GM12878 (cell line): Measurements from ENCODE around the gene ZFP3. TPM values are rescaled to one million over a fixed set of nuclear protein-coding genes. Genes with fewer than 3 reads are reported as not detected.

ENCODE experiments used
- ATAC-seq: fragments of 200-7000 bp; cut with Tn5 transposase; 3 replicates; pipeline ENCODE4 v1.9.1; 2020; ENCODE audit warnings: mild to moderate bottlenecking, moderate library complexity
- BruUV-seq: library from RNA; stranded (reverse); fragments of 400-500 nt; replicated peaks from 2 replicates; lab custom pipeline; 2021; lab: Mats Ljungman, UMichigan
- CTCF ChIA-PET: fragments of 300-600 bp; sonication (Branson Sonifier 250); formaldehyde crosslinking; extraction: SDS; loops from one replicate; lab custom pipeline; 2021; ENCODE audit warnings: inconsistent platforms; lab: Yijun Ruan, JAX
- POLR2A ChIA-PET: fragments of 350-600 bp; formaldehyde crosslinking; extraction: SDS; loops from one replicate; lab custom pipeline; 2021; ENCODE audit warnings: inconsistent platforms; lab: Charles Lee
- RAD21 ChIA-PET: fragments of 300-600 bp; sonication (Branson Sonifier 250); formaldehyde crosslinking; loops from one replicate; lab custom pipeline; 2023; ENCODE audit warnings: antibody characterized with exemption; ENCODE audit not compliant: unreplicated experiment; lab: Charles Lee
- SMC1A ChIA-PET: fragments of 300-600 bp; sonication (Branson Sonifier 250); formaldehyde crosslinking; loops from one replicate; lab custom pipeline; 2023; ENCODE audit not compliant: unreplicated experiment, uncharacterized antibody; lab: Charles Lee
- DNase-seq: peaks from one replicate; pipeline ENCODE4 v3.0.0-alpha.2; 2011; ENCODE audit warnings: low read depth, low spot score
- FAIRE-seq: peaks from 3 replicates; lab custom pipeline; 2011; peaks lifted over from hg19 to GRCh38; lab: Jason Lieb, UNC
- H2AFZ ChIP-seq: 2 replicates; pipeline ENCODE4 v1.6.0; 2011; ENCODE audit warnings: low read depth, low read length, control low read depth; ENCODE audit not compliant: control insufficient read depth
- H3K27ac ChIP-seq: 2 replicates; pipeline ENCODE4 v1.5.1; 2011; ENCODE audit warnings: control low read depth; ENCODE audit not compliant: control insufficient read depth, insufficient read depth
- H3K27me3 ChIP-seq, 2 experiments: replicated peaks in 1 of 2; 2 replicates each; pipeline versions ENCODE4 v1.6.0 to v1.6.1; 2011; ENCODE audit warnings: low read length in 1 of 2; ENCODE audit not compliant: control insufficient read depth in 2 of 2, insufficient read depth in 2 of 2
- H3K36me3 ChIP-seq, 2 experiments: 2 replicates each; pipeline ENCODE4 v1.5.1; 2011; ENCODE audit warnings: low read length in 1 of 2; ENCODE audit not compliant: control insufficient read depth in 2 of 2, insufficient read depth in 2 of 2
- H3K4me1 ChIP-seq: 2 replicates; pipeline ENCODE4 v1.6.1; 2011; ENCODE audit warnings: mild to moderate bottlenecking, low read length, moderate library complexity, mixed read lengths; ENCODE audit not compliant: control insufficient read depth, insufficient read depth
- H3K4me2 ChIP-seq: 2 replicates; pipeline ENCODE4 v1.6.0; 2011; ENCODE audit warnings: control low read depth; ENCODE audit not compliant: control insufficient read depth, insufficient read depth
- H3K4me3 ChIP-seq: fragments of 200-600 bp; sonication (generic); 2 replicates; pipeline ENCODE4 v1.5.1; 2016
- H3K79me2 ChIP-seq: 2 replicates; pipeline ENCODE4 v1.6.0; 2011; ENCODE audit warnings: low read length; ENCODE audit not compliant: control insufficient read depth, insufficient read depth
- H3K9ac ChIP-seq: 2 replicates; pipeline ENCODE4 v1.8.0; 2011; ENCODE audit warnings: low read length, control low read depth, mixed read lengths; ENCODE audit not compliant: control insufficient read depth, insufficient read depth
- H3K9me3 ChIP-seq: replicated peaks from 3 replicates; pipeline ENCODE4 v1.5.1; 2011; ENCODE audit warnings: mild to moderate bottlenecking, low read length; ENCODE audit not compliant: control insufficient read depth, insufficient read depth
- H4K20me1 ChIP-seq: 2 replicates; pipeline ENCODE4 v1.6.0; 2011; ENCODE audit not compliant: control insufficient read depth, insufficient read depth
- BACH1 ChIP-seq: fragments of 450-650 bp; IDR thresholded peaks from 2 replicates; pipeline ENCODE4 v1.6.1; 2017; ENCODE audit warnings: mild to moderate bottlenecking, borderline replicate concordance
- BCLAF1 ChIP-seq: fragments of 450-650 bp; IDR thresholded peaks from 2 replicates; pipeline ENCODE4 v1.6.1; 2017; ENCODE audit warnings: antibody characterized with exemption, mild to moderate bottlenecking, moderate library complexity
- CBFB ChIP-seq: IDR thresholded peaks from 2 replicates; pipeline ENCODE4 v1.6.1; 2016; ENCODE audit warnings: antibody characterized with exemption, low read depth
- EGR1 ChIP-seq, 2 experiments: IDR thresholded peaks; 1 replicate in 1 of 2; 2 replicates in 1 of 2; pipeline ENCODE4 v1.6.1; 2011 to 2012; ENCODE audit warnings: low read depth in 2 of 2, low read length in 2 of 2, borderline replicate concordance in 1 of 2, mild to moderate bottlenecking in 1 of 2, moderate library complexity in 1 of 2
- FOXK2 ChIP-seq: fragments of 450-650 bp; IDR thresholded peaks from 2 replicates; pipeline ENCODE4 v1.6.1; 2017; ENCODE audit warnings: mild to moderate bottlenecking, moderate library complexity
- KLF5 ChIP-seq: fragments of 450-650 bp; IDR thresholded peaks from 2 replicates; pipeline ENCODE4 v1.6.1; 2014; ENCODE audit warnings: mild to moderate bottlenecking; ENCODE audit not compliant: partially characterized antibody
- LARP7 ChIP-seq: fragments of 450-650 bp; IDR thresholded peaks from 2 replicates; pipeline ENCODE4 v1.6.1; 2017; ENCODE audit warnings: mild to moderate bottlenecking
- MAX ChIP-seq: IDR thresholded peaks from 2 replicates; pipeline ENCODE4 v1.6.1; 2012; ENCODE audit warnings: low read depth, low read length, improper control_type of control experiment
- MLLT1 ChIP-seq: fragments of 450-650 bp; IDR thresholded peaks from 2 replicates; pipeline ENCODE4 v1.6.1; 2016; ENCODE audit warnings: mild to moderate bottlenecking
- MTA2 ChIP-seq: fragments of 450-650 bp; IDR thresholded peaks from 2 replicates; pipeline ENCODE4 v1.6.1; 2016; ENCODE audit warnings: low read depth, mild to moderate bottlenecking, moderate library complexity
- MYC ChIP-seq: IDR thresholded peaks from 2 replicates; pipeline ENCODE4 v1.6.1; 2011; ENCODE audit warnings: mild to moderate bottlenecking, low read length, moderate library complexity, inconsistent platforms; ENCODE audit not compliant: insufficient read depth, insufficient replicate concordance, insufficient read length, severe bottlenecking
- POLR2AphosphoS2 ChIP-seq: IDR thresholded peaks from 2 replicates; pipeline ENCODE4 v1.6.1; 2011; ENCODE audit warnings: low read depth, mild to moderate bottlenecking, low read length, improper control_type of control experiment, moderate library complexity
- RCOR1 ChIP-seq: conservative IDR thresholded peaks from 2 replicates; pipeline ENCODE4 v1.6.1; 2012; ENCODE audit warnings: low read depth, low read length, improper control_type of control experiment
- SPI1 ChIP-seq: IDR thresholded peaks from 2 replicates; pipeline ENCODE4 v1.6.1; 2011; ENCODE audit warnings: low read depth, mild to moderate bottlenecking, low read length, moderate library complexity, borderline replicate concordance; ENCODE audit not compliant: insufficient read depth
- TBL1XR1 ChIP-seq: IDR thresholded peaks from 2 replicates; pipeline ENCODE4 v1.6.1; 2012; ENCODE audit warnings: low read depth, low read length, improper control_type of control experiment
- YBX1 ChIP-seq: fragments of 450-650 bp; IDR thresholded peaks from 2 replicates; pipeline ENCODE4 v1.6.1; 2016; ENCODE audit warnings: antibody characterized with exemption
- ZBTB4 ChIP-seq: fragments of 450-650 bp; formaldehyde crosslinking; IDR thresholded peaks from 2 replicates; pipeline ENCODE4 v1.4.0; 2022; ENCODE audit warnings: mild to moderate bottlenecking, moderate library complexity
- ZNF217 ChIP-seq: fragments of 450-650 bp; IDR thresholded peaks from 2 replicates; pipeline ENCODE4 v1.6.1; 2017; ENCODE audit warnings: antibody characterized with exemption, mild to moderate bottlenecking
- WGBS: methylation state at CpG from one replicate; pipeline ENCODE4 v1.1.6; 2016; ENCODE audit warnings: low lambda C conversion rate; ENCODE audit not compliant: insufficient replicate concordance, insufficient coverage; ENCODE audit errors: missing lambda C conversion rate; 5-methylcytosine and 5-hydroxymethylcytosine counted together
- in situ Hi-C: fragments of 300-500 bp; cut with MboI; formaldehyde crosslinking; loops from 9 replicates; pipeline ENCODE4 v1.14.3; 2018; ENCODE audit warnings: mixed read lengths
- intact Hi-C: fragments of 100-400 bp; cut with micrococcal nuclease; formaldehyde crosslinking; loops from one replicate; pipeline ENCODE4 v1.14.2; 2022; ENCODE audit not compliant: unreplicated experiment
- polyA plus RNA-seq, 11 experiments: library from polyadenylated mRNA; depleted of rRNA in 4 of 11; unstranded in 6 of 11; stranded (reverse) in 5 of 11; fragments of >200 nt; fragmentation: Nextera tagmentation in 4 of 11; fragmentation: Illumina TruSeq in 1 of 11; extraction: Ambion mirVana in 4 of 11; extraction: Trizol in 1 of 11; gene quantifications; 1 replicate in 1 of 11; 2 replicates in 10 of 11; pipeline versions ENCODE4 v1.2.1 to v1.2.3, GENCODE V29; 2011 to 2016; ENCODE audit warnings: inconsistent platforms in 2 of 11, missing spikeins in 2 of 11, low read depth in 1 of 11
- total RNA-seq, 4 experiments: library from RNA; depleted of rRNA in 3 of 4; stranded (reverse); fragments of >200 nt in 3 of 4; fragmentation: Illumina TruSeq in 1 of 4; extraction: Trizol in 1 of 4; gene quantifications; 2 replicates each; pipeline versions ENCODE4 v1.2.1 to v1.2.3, GENCODE V29; 2013 to 2021

ZFP3 gene
- total and polyA plus RNA-seq, 10 of the 15 experiments (the other 5 are each of a cell fraction or from before 2014, with no cell fraction given): 0.37 to 4.1 (median 1.6) TPM

- peaks cover 7% of the 10 kb centered on the region for H3K4me1 ChIP-seq
- no peak overlapping the region for H3K27ac ChIP-seq
- no peak overlapping the region for H2AFZ ChIP-seq
- FAIRE-seq (no peak), ATAC-seq (no peak), DNase-seq (no peak)
- CTCF ChIA-PET: interaction anchor here (0.7 to 1.5 kb wide), 2 partner anchors 14 to 64 kb away, joined by 3 read pairs; no protein-coding TSS in a partner anchor
- in situ Hi-C loops (no loop called here), intact Hi-C loops (no loop called here)
- no peaks in the 10 kb centered on the region for H3K79me2 ChIP-seq
- H3K36me3 ChIP-seq: no peaks in the 10 kb centered on the region
- no peaks in the 10 kb centered on the region for H3K9me3 ChIP-seq
- no peaks in the 10 kb centered on the region for H3K27me3 ChIP-seq
- 18% methylated on average over 5 of the region's 5 CpGs for WGBS
- SMC1A ChIA-PET: no interaction called here
- POLR2A ChIA-PET: no interaction called here
- no peak overlapping the region for H3K9ac ChIP-seq
- H4K20me1 ChIP-seq: no peaks in the 10 kb centered on the region
- no TSS peak for BruUV-seq
- RAD21 ChIA-PET: no interaction called here
- H3K4me3 ChIP-seq: no peak overlapping the region
- H3K4me2 ChIP-seq: no peak overlapping the region
- TF ChIP-seq MLLT1 (no peak), KLF5 (no peak), ZNF217 (no peak), LARP7 (no peak), CBFB (no peak), POLR2AphosphoS2 (no peak), YBX1 (no peak), ZBTB4 (CRISPR knock-in tag) (no peak), RCOR1 (no peak), FOXK2 (no peak), TBL1XR1 (no peak), MTA2 (no peak), MAX (no peak), MYC (no peak), BACH1 (no peak), EGR1 (IDR thresholded peaks at IDR 0.05; ENCODE audit: borderline replicate concordance in 1 of 2, low read depth in 2 of 2, low read length in 2 of 2) (no peak), SPI1 (no peak), BCLAF1 (no peak)
Measured at GRCh38 chr17:5044630-5045029, 33.6 kb upstream of the ZFP3 start.
